ENCODE results near the gene TM9SF1.
A peak's percentile ranks its signal among the peaks of the same experiment; 100 is the strongest.

Gene TM9SF1

GRCh38 chr14:24189460-24189859 lies 5.8 kb downstream of the TM9SF1 start:
- Histone ChIP-seq H3K9me3 (ENCODE audit: low read length) (no peaks in the 10 kb centered on the region), H3K4me3 (ENCODE audit: low read depth in 1 of 2, low read length in 2 of 2) (no peak overlapping the region), H3K9ac (ENCODE audit: low read length) (no peak overlapping the region), H3K4me1 (ENCODE audit: insufficient read depth, low read length) (peaks cover 18% of the 10 kb centered on the region), H3K36me3 (ENCODE audit: insufficient read depth, low read length) (peaks cover 41% of the 10 kb centered on the region), H3K27me3 (ENCODE audit: control insufficient read depth in 1 of 2, insufficient read depth in 2 of 2, low read length in 2 of 2) (no peaks in the 10 kb centered on the region), H3K27ac (ENCODE audit: low read depth, low read length) (no peak overlapping the region)

GRCh38 chr14:24189059-24189375 lies 6.2 kb downstream of the TM9SF1 start:
- H3K9me3 ChIP-seq (ENCODE audit: low read length) = no peaks in the 10 kb centered on the region
- peaks cover 13% of the 10 kb centered on the region for H3K4me1 ChIP-seq (ENCODE audit: insufficient read depth, low read length)
- no peaks in the 10 kb centered on the region for H3K27me3 ChIP-seq (ENCODE audit: control insufficient read depth in 1 of 2, insufficient read depth in 2 of 2, low read length in 2 of 2)
- no peak overlapping the region for H3K4me3 ChIP-seq (ENCODE audit: low read depth in 1 of 2, low read length in 2 of 2)
- peak overlapping the region; percentile 4 for H3K27ac ChIP-seq (ENCODE audit: low read depth, low read length)
- peaks cover 46% of the 10 kb centered on the region for H3K36me3 ChIP-seq (ENCODE audit: insufficient read depth, low read length)
- no peak overlapping the region for H3K9ac ChIP-seq (ENCODE audit: low read length)

- H3K9me3 ChIP-seq (ENCODE audit: low read length) = no peaks in the 10 kb centered on the region
- peak within 1 kb of the TSS; percentile 74 for H3K27ac ChIP-seq (ENCODE audit: low read depth, low read length)
- peaks cover 12% of the 10 kb centered on the region for H3K4me1 ChIP-seq (ENCODE audit: insufficient read depth, low read length)
- H3K9ac ChIP-seq (ENCODE audit: low read length) = peak within 1 kb of the TSS; percentile 37
- H3K4me3 ChIP-seq (ENCODE audit: low read depth in 1 of 2, low read length in 2 of 2) = peak within 1 kb of the TSS; percentile 47 to 55
- H3K27me3 ChIP-seq (ENCODE audit: control insufficient read depth in 1 of 2, insufficient read depth in 2 of 2, low read length in 2 of 2) = no peaks in the 10 kb centered on the region
- H3K36me3 ChIP-seq (ENCODE audit: insufficient read depth, low read length) = peaks cover 50% of the 10 kb centered on the region
These were observed 6.8 kb downstream of the TM9SF1 start, which contains the start of gene IPO4 for GRCh38 chr14:24188251-24189058. TSS of gene IPO4 (minus strand) at chr14:24188816. CDS start at chr14:24188787, 29 bp downstream.

- Histone ChIP-seq H3K9me3 (ENCODE audit: low read length) (no peaks in the 10 kb centered on the region), H3K4me3 (ENCODE audit: low read depth in 1 of 2, low read length in 2 of 2) (peak overlapping the region in 1 of 2 donors; percentile 47), H3K9ac (ENCODE audit: low read length) (peak overlapping the region; percentile 37), H3K27ac (ENCODE audit: low read depth, low read length) (no peak overlapping the region), H3K27me3 (ENCODE audit: control insufficient read depth in 1 of 2, insufficient read depth in 2 of 2, low read length in 2 of 2) (no peaks in the 10 kb centered on the region), H3K36me3 (ENCODE audit: insufficient read depth, low read length) (peaks cover 51% of the 10 kb centered on the region), H3K4me1 (ENCODE audit: insufficient read depth, low read length) (peaks cover 12% of the 10 kb centered on the region)
These were observed 7.7 kb downstream of the TM9SF1 start for GRCh38 chr14:24187539-24187915.

- Histone ChIP-seq H3K4me1 (ENCODE audit: insufficient read depth, low read length) (peaks cover 12% of the 10 kb centered on the region), H3K9ac (ENCODE audit: low read length) (no peak overlapping the region), H3K9me3 (ENCODE audit: low read length) (no peaks in the 10 kb centered on the region), H3K36me3 (ENCODE audit: insufficient read depth, low read length) (peaks cover 51% of the 10 kb centered on the region), H3K27ac (ENCODE audit: low read depth, low read length) (no peak overlapping the region), H3K4me3 (ENCODE audit: low read depth in 1 of 2, low read length in 2 of 2) (peak overlapping the region in 1 of 2 donors; percentile 47), H3K27me3 (ENCODE audit: control insufficient read depth in 1 of 2, insufficient read depth in 2 of 2, low read length in 2 of 2) (no peaks in the 10 kb centered on the region)
These were observed 8.3 kb downstream of the TM9SF1 start for GRCh38 chr14:24186831-24187538.

GRCh38 chr14:24185741-24186140 lies 9.5 kb downstream of the TM9SF1 start:
- no peak overlapping the region for H3K9ac ChIP-seq (ENCODE audit: low read length)
- no peak overlapping the region for H3K4me3 ChIP-seq (ENCODE audit: low read depth in 1 of 2, low read length in 2 of 2)
- H3K36me3 ChIP-seq (ENCODE audit: insufficient read depth, low read length) = peaks cover 58% of the 10 kb centered on the region

GRCh38 chr14:24185026-24185425 lies 10.2 kb downstream of the TM9SF1 start:
- Histone ChIP-seq H3K4me3 (ENCODE audit: low read depth in 1 of 2, low read length in 2 of 2) (no peak overlapping the region), H3K9ac (ENCODE audit: low read length) (no peak overlapping the region), H3K27me3 (ENCODE audit: control insufficient read depth in 1 of 2, insufficient read depth in 2 of 2, low read length in 2 of 2) (no peaks in the 10 kb centered on the region), H3K9me3 (ENCODE audit: low read length) (no peaks in the 10 kb centered on the region), H3K27ac (ENCODE audit: low read depth, low read length) (no peak overlapping the region), H3K36me3 (ENCODE audit: insufficient read depth, low read length) (peaks cover 58% of the 10 kb centered on the region), H3K4me1 (ENCODE audit: insufficient read depth, low read length) (peaks cover 21% of the 10 kb centered on the region)

More at GRCh38 chr14:24185741-24186140, 9.5 kb downstream of the TM9SF1 start:
- Histone ChIP-seq H3K9me3 (ENCODE audit: low read length) (no peaks in the 10 kb centered on the region), H3K27ac (ENCODE audit: low read depth, low read length) (no peak overlapping the region), H3K27me3 (ENCODE audit: control insufficient read depth in 1 of 2, insufficient read depth in 2 of 2, low read length in 2 of 2) (no peaks in the 10 kb centered on the region), H3K4me1 (ENCODE audit: insufficient read depth, low read length) (peaks cover 14% of the 10 kb centered on the region)

- Histone ChIP-seq H3K9ac (ENCODE audit: low read length) (no peak overlapping the region), H3K4me3 (ENCODE audit: low read depth in 1 of 2, low read length in 2 of 2) (no peak overlapping the region), H3K27me3 (ENCODE audit: control insufficient read depth in 1 of 2, insufficient read depth in 2 of 2, low read length in 2 of 2) (no peaks in the 10 kb centered on the region), H3K36me3 (ENCODE audit: insufficient read depth, low read length) (peaks cover 62% of the 10 kb centered on the region), H3K27ac (ENCODE audit: low read depth, low read length) (no peak overlapping the region), H3K4me1 (ENCODE audit: insufficient read depth, low read length) (peaks cover 23% of the 10 kb centered on the region), H3K9me3 (ENCODE audit: low read length) (no peaks in the 10 kb centered on the region)
These were observed 10.9 kb downstream of the TM9SF1 start for GRCh38 chr14:24184104-24184970.

- Histone ChIP-seq H3K27ac (ENCODE audit: low read depth, low read length) (no peak overlapping the region), H3K4me3 (ENCODE audit: low read depth in 1 of 2, low read length in 2 of 2) (no peak overlapping the region), H3K27me3 (ENCODE audit: control insufficient read depth in 1 of 2, insufficient read depth in 2 of 2, low read length in 2 of 2) (no peaks in the 10 kb centered on the region), H3K4me1 (ENCODE audit: insufficient read depth, low read length) (peaks cover 23% of the 10 kb centered on the region), H3K36me3 (ENCODE audit: insufficient read depth, low read length) (peaks cover 73% of the 10 kb centered on the region), H3K9ac (ENCODE audit: low read length) (no peak overlapping the region), H3K9me3 (ENCODE audit: low read length) (no peaks in the 10 kb centered on the region)
These were observed 12.2 kb downstream of the TM9SF1 start for GRCh38 chr14:24183014-24183481.

- peaks cover 16% of the 10 kb centered on the region for H3K4me1 ChIP-seq (ENCODE audit: insufficient read depth, low read length)
- H3K4me3 ChIP-seq (ENCODE audit: low read depth in 1 of 2, low read length in 2 of 2) = no peak overlapping the region
- H3K27ac ChIP-seq (ENCODE audit: low read depth, low read length) = no peak overlapping the region
- H3K9ac ChIP-seq (ENCODE audit: low read length) = no peak overlapping the region
- H3K27me3 ChIP-seq (ENCODE audit: control insufficient read depth in 1 of 2, insufficient read depth in 2 of 2, low read length in 2 of 2) = no peaks in the 10 kb centered on the region
- H3K36me3 ChIP-seq (ENCODE audit: insufficient read depth, low read length) = peaks cover 79% of the 10 kb centered on the region
- no peaks in the 10 kb centered on the region for H3K9me3 ChIP-seq (ENCODE audit: low read length)
These were observed 12.9 kb downstream of the TM9SF1 start for GRCh38 chr14:24182110-24182882.

Data from muscle layer of colon (tissue), 2 donors.